ENCODE results near the gene TPPP3.
A peak's percentile ranks its signal among the peaks of the same experiment; 100 is the strongest.

TPPP3 gene

DNA sequence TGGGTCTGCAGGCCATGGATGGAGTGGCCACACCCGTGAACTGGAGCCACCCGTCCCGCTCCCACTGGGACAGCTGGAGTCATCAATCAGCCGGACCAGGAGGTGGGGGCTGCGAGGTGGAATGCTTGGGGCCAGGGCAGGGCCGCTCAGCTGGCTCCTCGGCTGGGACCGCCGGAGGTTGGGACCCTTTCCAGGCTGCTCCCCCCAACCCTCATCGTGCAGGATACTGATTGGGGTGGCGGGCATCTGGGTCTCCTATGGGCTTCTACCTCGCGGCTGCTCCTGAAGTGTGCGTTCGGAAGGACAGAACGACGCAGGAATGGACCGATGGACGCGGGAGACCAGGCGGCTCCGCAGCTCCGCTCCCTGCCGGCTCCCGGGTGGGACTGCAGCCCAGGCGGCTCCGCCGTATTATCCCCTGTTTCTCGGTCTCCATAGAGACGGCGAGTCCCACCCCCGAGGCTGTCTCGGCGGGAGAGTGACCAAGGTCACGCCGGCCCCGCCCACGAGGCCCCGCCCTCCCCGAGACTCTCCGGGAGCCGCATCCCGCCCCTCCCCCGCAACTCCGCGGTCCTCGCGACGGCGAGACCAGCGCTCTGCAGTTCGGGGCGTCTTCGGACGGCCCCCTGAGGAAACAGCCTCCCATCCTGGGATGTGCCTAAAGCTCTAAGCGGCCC, at the start of gene TPPP3:
Gene TPPP3 (minus strand): TSS at position 388 of the 677 bp plus-strand sequence. CDS start 2,387 bp downstream, outside the sequence.
- DNase-seq (ENCODE audit: low read depth in 1 of 2, low spot score in 1 of 2) = no peak

DNA sequence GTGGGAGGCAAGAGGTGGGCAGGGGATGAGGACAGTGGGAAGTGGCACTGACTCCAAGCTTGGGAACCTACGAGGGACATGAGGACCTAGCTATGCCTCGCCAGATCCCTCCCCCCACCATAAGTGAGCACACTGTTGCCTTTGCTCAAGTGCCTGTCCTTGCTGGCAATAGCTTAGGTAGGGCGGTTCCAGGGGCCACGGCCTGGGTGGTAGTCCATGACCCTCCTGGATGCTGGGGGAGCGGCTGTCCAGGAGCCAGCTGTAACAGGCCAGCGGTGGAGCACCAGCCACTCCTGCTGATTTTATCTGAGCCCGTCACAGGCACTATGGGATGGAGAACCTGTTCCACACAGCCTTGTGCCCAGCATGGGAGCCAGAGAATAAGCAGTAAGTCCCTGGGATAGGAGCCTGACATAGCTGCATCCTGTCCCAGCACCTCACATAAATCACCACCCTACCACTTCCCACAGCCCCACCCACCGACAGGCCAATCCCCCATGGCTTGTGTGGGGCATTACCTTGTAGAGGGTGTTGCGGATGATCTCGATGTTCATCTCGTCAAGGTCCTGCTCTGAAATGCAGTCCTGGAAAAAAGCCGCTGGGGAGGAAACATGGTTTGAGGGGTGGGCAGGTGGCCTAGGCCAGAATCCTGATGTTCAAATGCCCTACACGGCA, 49.4 kb upstream of the TPPP3 start:
- no peak for DNase-seq (ENCODE audit: low read depth in 1 of 2, low spot score in 1 of 2)

DNA sequence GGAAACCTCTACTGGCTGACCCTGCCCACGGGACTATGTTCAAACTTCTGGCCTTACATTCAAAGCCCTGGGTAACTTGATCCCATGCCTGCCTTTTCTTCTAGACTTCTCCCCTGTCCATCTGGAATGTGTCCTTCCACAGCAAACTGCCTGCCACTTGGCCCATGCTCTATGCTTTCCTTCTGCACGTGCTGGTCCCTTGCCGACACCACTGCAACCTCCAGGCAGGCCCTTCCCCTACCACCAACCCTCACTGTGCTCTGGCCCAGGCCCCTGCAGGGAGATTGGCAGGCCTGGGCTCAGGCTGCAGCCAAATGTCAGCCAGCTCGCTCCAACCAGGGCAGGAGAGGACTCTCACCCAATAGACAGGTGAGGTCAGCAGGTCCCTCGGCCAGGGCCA, 48.6 kb upstream of the TPPP3 start:
- no peak for DNase-seq (ENCODE audit: low read depth in 1 of 2, low spot score in 1 of 2)

DNA sequence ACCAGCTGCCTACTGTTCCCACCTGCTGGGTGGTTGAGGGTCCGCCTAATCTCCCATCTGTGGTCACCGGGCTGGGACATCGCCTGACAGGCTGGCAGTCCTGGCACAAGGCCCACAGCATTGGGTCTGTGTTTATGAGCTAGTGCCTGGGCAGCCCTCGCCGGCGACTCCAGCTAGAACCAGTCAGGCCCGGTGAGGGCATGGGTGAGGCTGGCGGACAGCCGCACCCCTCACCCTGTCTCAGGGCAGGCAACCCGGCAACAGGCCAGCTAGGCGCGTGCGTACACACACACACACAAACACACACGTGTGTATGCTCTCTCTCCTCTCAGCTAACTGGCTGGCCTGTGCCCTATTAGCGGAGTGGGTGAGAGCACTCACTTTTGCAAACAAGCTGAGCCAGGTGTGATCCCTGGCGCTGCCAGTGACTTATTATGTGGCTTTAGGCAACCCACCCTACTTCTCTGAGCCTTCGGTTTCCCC, 48.0 kb upstream of the TPPP3 start:
- DNase-seq (ENCODE audit: low read depth in 1 of 2, low spot score in 1 of 2) = no peak

DNA sequence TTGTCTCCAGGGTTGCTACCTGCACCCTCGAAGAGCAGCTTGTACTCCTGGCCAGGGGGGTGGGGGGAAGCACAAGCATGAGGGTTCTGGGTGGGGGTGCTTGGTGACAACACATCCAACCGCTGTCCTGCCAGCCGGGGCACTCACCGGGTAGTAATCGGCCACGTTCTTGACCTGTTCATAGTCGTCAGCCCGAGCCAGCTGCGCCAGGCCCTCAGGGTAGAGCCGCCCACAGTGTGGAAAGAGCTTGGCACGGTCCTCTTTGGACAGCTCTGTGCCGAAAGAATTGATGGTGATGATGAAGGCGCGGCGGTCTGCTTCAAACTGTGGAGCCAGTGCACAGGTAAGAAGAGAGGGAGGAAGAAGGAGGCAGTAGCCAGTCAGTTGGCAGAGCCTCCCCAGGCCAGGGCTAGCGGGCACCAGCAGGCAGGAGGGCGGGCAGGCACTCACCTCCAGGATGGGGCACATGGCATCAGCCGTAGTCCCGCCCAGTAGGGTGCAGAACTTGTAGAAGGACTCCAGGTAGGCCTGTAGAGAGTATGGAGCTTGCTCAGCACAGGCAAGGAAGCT, 45.6 kb upstream of the TPPP3 start:
- DNase-seq (ENCODE audit: low read depth in 1 of 2, low spot score in 1 of 2) = no peak

DNA sequence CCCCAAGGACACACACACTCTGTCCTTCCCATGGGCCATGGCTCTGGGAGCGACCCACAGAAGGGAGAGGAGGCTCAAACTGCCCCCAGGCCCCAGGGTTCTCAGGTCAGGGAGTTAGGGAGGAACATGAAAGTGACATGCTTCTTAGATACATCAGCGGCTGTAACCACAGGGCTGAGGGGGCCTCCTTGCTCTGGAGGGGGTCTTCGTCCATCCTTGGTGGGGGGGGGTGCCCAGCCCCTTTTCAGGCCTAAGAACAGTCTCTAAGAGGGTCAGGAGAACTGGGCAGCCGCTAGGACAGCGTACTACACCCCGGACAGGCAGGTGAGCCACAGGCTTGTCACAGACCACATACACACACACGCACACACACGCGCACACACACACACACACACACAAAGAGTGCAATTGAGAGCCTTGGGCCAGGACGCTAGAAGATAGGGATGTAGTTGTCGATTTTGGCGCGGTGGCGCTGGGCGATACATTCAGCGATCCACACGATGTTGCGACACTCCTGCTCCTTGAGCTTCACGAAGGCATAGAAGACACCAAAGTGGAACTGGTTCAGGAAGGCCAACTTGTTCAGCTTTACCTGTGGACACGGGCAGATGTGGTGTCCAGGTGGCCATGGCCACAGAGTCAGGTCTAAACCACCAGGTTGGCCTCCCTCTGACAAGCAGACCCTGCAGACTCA, 44.9 kb upstream of the TPPP3 start:
- DNase-seq (ENCODE audit: low read depth in 1 of 2, low spot score in 1 of 2) = no peak

DNA sequence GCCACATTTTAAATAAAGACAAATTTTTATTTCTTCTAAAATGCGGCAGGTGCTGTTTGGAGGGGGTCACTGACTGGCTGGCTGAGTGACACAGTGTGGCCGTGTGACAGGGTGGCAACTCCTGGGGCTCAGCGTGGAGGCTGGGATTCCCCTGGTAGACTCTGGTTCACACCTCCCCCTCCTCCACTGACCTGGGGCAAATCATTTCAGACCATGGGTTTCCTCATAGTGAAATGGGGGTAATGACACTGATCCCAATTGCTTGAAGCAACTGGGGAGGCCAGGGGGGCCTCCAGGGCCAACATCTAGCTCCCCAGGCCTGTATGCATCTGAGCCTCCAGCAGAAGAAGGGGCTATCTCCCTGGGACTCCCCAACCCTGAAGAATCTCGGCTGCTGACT, 44.2 kb upstream of the TPPP3 start:
- DNase-seq (ENCODE audit: low read depth in 1 of 2, low spot score in 1 of 2) = no peak

DNA sequence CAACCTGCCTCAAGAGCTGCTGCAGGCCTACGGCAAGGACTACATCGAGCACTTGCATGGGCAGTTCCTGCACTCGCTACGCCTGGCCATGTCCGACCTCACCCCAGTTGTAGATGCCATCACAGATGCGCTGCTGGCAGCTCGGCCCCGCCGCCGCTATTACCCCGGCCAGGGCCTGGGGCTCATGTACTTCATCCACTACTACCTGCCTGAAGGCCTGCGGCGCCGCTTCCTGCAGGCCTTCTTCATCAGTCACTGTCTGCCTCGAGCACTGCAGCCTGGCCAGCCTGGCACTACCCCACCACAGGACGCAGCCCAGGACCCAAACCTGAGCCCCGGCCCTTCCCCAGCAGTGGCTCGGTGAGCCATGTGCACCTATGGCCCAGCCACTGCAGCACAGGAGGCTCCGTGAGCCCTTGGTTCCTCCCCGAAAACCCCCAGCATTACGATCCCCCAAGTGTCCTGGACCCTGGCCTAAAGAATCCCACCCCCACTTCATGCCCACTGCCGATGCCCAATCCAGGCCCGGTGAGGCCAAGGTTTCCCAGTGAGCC, 43.4 kb upstream of the TPPP3 start:
- DNase-seq (ENCODE audit: low read depth in 1 of 2, low spot score in 1 of 2) = no peak

DNA sequence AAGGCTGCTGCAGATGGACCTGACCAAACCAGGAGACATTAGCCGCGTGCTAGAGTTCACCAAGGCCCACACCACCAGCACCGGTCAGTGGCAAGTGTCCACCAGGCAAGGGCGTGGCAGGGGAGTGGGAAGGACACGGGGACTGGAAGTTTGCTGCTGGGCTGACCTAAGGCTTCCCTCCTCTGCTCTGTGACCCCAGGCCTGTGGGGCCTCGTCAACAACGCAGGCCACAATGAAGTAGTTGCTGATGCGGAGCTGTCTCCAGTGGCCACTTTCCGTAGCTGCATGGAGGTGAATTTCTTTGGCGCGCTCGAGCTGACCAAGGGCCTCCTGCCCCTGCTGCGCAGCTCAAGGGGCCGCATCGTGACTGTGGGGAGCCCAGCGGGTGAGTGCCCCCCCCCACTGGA, 42.5 kb upstream of the TPPP3 start:
- no peak for DNase-seq (ENCODE audit: low read depth in 1 of 2, low spot score in 1 of 2)

DNA sequence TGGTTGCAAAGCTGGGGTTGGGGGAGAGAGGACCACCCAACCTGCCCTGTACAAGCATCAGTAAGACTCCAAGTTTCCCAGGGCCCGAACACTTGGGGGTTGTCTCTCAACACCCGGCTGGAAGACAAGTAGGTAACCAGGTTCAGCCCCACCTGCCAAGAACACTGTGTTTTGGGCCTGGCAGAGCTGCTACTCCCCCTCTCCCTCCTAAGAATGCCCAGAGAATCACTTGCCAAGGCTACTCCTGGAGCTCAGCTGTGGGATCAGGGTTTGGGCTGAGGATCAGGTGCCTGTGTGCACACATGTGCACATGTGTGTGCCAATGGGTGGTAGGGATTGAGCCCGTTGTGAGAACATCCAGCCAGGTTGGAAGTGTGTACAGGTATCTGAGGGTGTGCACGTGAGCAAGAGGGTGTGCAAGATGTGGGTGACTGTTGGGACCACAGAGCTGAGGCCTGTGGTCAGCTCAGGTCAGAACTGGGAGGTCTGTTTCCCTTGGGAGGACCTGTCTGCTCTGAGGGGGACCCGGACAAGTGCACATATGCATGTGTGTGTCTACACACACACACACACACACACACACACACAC, 39.9 kb upstream of the TPPP3 start:
- DNase-seq (ENCODE audit: low read depth in 1 of 2, low spot score in 1 of 2) = no peak

DNA sequence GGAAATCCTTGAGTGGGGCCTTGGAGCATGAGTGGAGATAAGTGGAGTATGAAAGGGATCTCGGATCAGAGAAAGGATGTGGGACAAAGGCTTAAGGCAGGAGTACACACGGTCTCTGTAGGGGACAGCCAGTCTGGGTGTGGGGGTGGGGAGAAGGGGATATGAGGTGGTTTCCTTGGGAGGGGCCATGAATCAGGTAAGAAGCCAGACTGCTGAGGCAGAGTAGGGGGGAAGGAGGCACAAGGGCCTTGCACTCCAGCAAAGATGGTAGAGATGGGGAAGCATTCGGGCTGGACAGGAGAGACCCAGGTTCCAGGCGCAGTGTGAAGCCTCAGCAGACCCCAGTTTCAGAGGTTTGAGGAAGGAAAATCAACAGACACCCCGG, 39.2 kb upstream of the TPPP3 start:
- no peak for DNase-seq (ENCODE audit: low read depth in 1 of 2, low spot score in 1 of 2)

DNA sequence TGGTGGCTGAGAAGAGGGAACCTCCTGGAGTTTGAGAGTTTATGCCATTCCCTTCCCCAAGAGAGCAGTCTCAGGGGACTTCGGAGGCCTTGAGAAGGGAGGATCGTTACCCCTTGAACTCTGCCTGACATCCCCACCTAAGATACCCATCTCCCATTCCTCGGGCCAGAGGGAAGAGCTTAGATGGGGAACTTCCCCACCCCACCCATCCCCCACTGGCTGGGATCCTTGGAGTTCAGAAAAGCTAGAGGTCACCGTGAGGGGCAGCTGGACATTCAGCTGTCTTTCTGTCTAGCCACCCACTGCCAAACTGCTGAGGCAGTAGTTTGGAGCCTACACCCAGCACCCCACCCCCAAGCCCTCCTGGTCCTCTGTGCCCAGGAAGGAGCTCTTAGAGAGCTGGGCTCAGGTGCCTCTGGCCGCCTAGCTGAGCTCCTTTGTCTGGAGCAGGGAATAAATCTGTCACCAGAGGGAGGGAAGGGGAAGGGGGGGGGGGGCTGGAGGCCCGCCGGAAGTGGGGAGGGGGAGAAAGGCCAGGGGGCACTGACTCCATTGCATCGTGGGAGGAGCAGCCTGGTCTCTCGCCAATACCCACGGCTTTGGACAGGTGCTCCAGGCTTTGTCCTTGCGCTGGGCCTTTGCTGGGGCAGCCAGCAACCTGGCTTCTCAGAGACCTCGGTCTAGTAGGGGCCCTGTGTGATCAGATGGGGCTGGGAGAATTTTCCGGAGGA, 38.6 kb upstream of the TPPP3 start:
- DNase-seq (ENCODE audit: low read depth in 1 of 2, low spot score in 1 of 2) = no peak

DNA sequence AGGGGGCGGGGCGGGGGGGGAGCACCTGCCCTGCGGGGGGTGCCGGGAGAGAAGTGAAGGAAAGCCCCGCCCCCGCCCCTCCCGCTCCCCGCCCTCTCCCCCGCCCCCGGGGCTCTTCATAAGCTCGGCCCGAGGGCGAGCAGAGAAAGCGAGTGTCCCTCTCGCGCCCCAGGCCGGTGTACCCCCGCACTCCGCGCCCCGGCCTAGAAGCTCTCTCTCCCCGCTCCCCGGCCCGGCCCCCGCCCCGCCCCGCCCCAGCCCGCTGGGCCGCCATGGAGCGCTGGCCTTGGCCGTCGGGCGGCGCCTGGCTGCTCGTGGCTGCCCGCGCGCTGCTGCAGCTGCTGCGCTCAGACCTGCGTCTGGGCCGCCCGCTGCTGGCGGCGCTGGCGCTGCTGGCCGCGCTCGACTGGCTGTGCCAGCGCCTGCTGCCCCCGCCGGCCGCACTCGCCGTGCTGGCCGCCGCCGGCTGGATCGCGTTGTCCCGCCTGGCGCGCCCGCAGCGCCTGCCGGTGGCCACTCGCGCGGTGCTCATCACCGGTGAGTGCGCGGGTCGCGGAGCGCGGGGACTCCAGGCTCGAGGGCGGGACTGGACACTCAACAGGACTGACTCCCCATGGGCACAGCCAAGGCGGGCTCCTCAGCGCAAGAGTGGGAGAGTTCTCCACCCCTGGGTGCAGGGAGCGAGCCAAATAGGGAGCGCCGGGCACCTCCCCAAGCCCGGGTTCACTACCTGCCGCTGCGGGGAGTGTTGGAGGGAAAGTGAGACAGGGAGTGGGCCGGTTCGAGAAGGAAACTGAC, 37.9 kb upstream of the TPPP3 start, which contains the start of gene HSD11B2:
Gene HSD11B2 (plus strand): TSS at position 145 of the 798 bp plus-strand sequence. CDS start 128 bp downstream, at position 273.
- no peak for DNase-seq (ENCODE audit: low read depth in 1 of 2, low spot score in 1 of 2)

DNA sequence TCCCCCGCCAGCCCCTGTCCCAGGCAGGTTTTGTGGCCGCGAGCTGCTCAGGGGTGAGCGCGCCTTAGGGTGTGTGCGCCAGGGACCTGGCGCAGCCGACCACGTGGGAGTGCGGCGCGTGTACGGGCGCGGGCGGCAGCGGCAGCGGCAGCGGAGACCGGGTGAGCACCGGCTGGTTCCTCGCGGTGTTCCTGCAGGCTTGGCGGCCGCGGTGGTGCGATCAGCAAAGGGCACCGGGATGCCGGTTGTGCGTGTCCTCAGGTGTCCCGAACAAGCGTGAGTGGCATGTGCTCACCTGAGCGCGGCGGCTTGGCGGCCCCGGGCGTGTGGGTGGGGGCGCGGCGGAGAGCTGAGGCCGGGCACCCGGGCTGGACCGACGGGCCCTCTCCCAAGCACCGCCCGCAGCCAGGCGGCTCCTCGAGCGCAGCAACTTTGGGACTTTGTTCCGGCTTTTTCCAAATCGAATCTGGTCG, 37.2 kb upstream of the TPPP3 start:
- no peak for DNase-seq (ENCODE audit: low read depth in 1 of 2, low spot score in 1 of 2)

DNA sequence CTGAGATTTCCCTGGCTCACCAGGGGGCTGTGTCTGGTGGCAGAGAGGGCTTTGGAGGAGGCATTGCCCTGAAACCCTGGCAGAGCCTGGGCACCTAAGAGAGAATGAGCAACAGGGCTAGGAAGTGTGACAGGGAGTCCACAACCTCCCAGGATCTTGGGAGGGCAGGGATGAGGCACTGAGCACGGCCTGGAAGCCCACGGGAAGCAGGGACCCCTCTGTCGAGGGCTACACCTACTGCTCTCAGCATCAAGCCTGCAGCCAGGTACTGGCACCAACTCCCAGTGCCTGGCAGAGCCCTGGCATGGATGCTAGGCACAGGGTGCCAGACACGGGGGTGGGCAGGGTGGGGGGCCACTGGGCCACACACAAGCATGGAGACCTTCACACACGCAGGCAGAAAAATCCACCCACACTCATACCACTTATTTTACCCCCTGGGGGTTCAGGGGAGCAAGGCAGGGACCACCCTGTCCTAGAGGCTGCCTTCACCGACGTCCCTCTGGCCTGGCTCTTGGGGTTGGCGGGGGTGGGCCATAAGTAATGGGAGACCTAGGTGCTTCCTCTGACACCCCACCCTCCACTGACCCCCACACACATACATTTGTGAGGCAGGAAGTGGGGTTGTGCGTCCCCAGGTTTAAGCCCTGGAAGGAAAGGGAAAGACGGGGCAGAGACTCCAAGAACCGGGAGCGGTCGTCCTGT, 36.7 kb upstream of the TPPP3 start:
- no peak for DNase-seq (ENCODE audit: low read depth in 1 of 2, low spot score in 1 of 2)

DNA sequence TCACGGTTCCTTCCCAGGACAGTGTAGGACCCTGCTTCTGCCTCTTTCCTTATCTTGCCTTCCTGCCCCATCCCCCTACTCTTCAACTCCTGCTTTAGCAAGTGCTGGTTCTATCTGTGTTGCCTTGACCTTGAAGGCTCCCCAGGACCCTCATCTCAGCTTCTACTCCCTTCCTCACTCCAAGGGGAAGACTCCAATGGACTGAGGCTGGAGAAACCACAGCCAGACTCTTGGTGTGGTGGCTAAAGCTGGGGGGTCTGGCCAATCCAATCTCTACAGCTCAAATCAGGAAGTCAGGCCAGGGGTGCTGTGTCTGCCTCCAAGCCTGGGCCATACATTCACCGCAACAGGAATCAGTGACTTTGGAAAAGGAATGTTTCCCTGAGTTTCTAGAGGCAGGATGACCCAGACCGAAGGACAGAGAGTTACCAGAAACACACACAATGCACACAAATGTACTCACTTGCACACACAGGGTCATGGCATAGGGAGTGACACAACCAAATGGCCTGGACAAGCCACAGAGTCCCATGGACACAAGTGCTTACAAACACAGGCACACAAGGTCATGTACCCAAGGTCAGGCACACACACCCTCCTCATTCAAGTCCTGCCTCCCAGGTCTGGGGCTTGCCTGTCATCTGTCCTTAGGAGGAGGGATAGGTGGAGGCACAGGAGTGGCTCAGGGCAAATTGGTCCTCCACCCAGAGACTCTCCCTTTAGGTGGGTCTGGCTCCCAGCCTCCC, 35.9 kb upstream of the TPPP3 start:
- no peak for DNase-seq (ENCODE audit: low read depth in 1 of 2, low spot score in 1 of 2)

DNA sequence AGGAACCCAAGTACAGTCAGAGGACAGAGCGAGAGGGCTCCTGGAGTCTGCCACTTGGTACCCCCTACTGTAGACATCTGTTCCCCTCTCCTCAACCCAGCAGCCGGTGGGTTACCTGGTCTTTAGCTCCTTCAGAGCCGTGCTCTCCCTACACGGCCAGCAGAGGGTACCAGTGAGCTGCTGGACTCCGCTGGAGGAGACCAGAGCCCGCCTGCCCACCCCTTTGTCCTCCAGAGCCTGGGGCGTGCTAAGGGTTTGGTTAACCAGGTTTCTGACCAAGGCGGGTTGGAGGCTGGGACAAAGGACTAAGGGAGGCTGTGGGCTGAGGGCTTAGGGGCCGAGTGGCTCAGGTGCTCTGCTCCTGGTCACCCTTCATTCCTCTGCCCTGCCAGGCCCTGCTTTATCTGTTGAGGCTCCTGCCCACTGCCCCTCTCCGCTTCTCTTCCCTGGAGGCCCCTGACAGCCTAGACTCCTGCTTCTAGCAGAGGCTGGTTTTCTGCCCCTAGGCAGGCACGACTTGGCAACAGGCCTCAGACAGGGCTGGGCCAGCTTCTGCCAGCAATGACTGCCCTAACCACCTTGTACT, 34.9 kb upstream of the TPPP3 start:
- DNase-seq (ENCODE audit: low read depth in 1 of 2, low spot score in 1 of 2) = peak in 1 of 2 donors; percentile 21

DNA sequence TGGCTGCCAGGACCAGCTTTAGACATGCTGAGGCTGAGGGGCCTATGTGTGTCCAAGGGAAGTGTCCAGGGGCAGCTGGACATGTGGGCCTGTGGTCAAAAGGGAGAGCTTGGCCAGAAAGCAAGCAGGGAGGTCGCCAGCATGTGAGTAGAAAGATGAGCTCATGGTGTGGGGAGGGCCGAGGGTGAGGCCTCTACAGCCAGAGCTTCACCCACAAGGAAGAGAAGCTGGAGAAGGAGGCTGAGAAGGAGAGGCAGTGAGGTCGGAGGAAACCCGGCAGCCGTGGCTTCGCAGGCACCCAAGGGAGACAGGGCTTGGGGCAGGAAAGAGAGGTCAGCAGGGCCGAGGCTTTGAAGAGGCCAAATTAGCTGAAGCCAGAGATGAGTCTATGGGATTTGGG, 33.7 kb upstream of the TPPP3 start:
- no peak for DNase-seq (ENCODE audit: low read depth in 1 of 2, low spot score in 1 of 2)
